Measurements from ENCODE around the gene SUPV3L1.
"Not testable (repeated sequence)": the region's sequence is repeated elsewhere in the genome, so short reads cannot be mapped to it uniquely, and the experiment has no call there.

Gene SUPV3L1

DNA sequence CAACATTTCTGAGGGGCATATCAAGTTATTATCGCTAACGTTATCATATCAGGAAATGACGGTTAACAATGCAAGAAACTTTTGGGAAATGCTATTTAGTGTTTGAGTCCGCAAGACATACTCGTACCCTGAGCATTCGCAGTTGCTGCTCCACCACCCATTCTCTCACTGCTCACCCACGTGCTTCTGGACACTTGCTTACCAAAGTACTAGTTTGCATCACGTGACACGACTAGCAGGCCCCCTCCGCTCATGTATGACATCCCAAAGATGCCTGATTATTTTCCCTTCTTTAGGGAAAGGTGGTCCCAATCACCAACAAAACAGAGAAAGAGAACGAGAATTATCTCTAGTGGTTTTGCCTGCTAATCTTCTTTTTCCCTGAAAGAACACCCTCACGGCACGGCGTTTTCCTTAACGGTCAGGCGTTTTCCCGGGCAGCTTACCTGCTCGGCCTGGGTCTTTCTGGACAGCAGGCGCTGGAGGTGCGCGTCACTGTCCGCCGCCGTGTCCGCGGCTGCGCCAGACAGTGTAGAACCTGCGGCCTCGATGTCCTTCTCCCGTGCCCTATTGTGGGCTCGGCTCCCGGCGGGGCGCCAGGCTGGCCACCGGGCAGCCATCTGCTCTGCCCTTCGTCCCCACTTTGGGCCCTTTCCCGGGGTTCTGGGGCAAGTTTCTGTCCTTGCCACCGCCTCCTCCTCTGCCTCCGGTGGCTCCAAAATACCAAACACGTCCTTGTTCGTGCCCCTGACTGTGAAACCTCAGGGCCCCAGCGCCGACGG, at the start of gene SUPV3L1:
Gene SUPV3L1 (plus strand): TSS at position 492 of the 782 bp plus-strand sequence. CDS start 58 bp downstream, at position 550.
- DNase-seq (ENCODE audit: low spot score): peak; percentile 95

DNA sequence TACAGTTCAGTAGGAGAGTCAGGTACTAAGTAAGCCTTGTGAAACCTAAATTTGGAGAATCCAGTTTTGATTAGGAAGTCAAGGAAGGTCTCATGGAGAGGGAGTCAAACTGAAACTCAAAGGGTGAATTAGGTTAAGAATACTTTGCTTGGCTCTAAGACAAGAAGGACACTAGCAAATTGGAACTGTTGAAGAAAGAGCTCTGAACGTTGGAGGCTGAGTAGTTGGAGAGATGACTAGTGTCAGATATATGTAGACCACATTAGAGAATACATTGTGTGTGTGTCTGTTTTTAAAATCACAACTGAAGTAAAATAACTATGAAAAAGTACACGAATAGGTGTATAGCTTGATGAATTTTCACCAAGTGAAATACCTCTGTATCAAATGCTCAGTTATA, 49.8 kb upstream of the SUPV3L1 start:
- DNase-seq (ENCODE audit: low spot score): no peak

GRCh38 chr10:69139961-69140360, 40.1 kb upstream of the SUPV3L1 start:
- no peak for DNase-seq (ENCODE audit: low spot score)

DNA sequence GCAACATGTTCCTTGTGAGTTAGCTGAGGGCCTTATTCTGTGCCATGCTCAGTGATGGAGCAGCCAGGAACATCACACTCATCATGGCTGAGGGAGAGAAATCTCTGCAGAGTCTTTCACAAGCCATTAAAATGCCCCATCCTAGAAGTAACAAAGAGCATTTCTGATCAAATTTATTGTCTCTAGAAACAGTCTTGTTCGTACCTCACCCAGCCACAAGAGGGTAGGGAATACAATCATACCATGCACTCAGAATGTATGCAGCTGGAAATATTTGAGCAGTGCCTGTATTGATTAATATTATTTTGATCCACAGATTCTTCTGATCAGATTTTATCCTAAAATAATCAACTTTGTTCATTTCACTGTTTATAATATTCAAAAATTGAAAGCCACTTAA, 38.7 kb upstream of the SUPV3L1 start:
- no peak for DNase-seq (ENCODE audit: low spot score)

- DNase-seq (ENCODE audit: low spot score): not testable (repeated sequence)
Measured at GRCh38 chr10:69142074-69142473, 38.0 kb upstream of the SUPV3L1 start.

DNA sequence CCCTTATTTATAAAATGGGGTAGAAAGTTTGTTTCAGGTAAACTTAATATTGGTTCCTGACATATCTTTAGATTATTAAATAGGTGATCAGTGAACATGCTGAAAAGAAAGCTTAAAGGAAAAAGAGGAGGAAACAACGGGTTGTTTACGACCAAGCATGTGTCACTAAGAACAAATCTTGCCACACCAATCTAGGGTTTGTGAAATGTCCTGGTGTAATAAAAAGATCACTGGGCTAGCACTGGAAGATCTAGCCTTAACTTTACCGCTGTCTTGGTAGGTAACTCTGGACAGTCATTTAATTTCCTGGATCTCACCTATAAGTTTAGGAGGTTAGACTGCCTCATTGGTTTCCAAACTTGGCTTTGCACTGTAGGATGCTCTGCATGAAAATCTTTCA, 37.1 kb upstream of the SUPV3L1 start:
- no peak for DNase-seq (ENCODE audit: low spot score)

GRCh38 chr10:69145329-69145728, 34.7 kb upstream of the SUPV3L1 start:
- DNase-seq (ENCODE audit: low spot score): no peak

DNA sequence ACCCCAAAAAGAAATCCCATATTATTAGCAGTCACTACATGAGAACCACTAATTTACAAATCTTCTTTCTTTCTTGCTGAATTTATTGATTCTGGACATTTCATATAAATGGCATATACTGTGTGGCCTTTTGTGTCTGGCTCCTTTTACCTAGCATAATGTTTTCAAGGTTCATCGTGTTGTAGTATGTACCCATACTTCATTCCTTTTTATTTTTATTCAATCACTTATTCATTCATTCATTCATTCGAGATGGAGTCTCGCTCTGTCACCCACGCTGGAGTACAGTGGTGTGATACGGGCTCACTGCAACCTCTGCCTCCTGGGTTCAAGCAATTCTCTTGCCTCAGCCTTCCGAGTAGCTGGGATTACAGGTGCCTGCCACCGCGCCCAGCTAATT, 34.2 kb upstream of the SUPV3L1 start:
- DNase-seq (ENCODE audit: low spot score): no peak

DNA sequence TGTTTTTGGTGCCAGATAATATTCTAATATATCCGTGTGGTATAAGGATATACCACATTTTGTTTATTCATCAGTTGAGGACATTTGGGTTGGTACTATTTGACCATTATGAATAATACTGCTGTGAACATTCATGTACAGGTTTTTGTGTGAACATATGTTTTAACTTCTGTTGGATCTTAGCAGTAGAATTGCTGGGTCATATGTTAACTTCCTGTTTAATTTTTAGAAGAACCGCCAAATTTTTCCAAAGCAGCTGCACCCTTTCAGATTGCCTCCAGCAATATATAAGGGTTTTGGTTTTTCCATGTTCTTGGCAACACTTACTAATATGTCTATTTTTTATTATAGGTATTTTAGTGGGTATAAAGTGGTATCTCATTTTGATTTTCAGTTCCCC, 33.3 kb upstream of the SUPV3L1 start:
- DNase-seq (ENCODE audit: low spot score): no peak

- DNase-seq (ENCODE audit: low spot score): no peak
Measured at GRCh38 chr10:69151984-69152383, 28.1 kb upstream of the SUPV3L1 start.

DNA sequence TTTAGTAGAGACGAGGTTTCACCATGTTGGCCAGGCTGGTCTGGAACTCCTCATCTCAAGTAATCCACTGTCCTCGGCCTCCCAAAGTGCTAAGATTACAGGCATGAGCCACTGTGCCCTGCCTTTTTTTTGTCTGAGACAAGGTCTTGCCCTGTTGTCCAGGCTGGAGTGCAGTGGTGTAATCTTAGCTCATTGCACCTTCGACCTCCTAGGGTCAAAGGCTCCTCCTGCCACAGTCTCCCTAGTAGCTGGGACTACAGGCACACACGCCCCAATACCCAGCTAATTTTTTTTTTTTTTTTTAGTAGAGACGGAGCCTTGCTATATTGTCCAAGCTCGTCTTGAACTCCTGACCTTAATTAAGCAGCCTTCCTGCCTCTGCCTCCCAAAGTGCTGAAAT, 26.8 kb upstream of the SUPV3L1 start:
- no peak for DNase-seq (ENCODE audit: low spot score)

GRCh38 chr10:69160809-69161241, 19.2 kb upstream of the SUPV3L1 start:
- no peak for DNase-seq (ENCODE audit: low spot score)

- DNase-seq (ENCODE audit: low spot score): no peak
Measured at GRCh38 chr10:69168493-69168892, 11.5 kb upstream of the SUPV3L1 start.

DNA sequence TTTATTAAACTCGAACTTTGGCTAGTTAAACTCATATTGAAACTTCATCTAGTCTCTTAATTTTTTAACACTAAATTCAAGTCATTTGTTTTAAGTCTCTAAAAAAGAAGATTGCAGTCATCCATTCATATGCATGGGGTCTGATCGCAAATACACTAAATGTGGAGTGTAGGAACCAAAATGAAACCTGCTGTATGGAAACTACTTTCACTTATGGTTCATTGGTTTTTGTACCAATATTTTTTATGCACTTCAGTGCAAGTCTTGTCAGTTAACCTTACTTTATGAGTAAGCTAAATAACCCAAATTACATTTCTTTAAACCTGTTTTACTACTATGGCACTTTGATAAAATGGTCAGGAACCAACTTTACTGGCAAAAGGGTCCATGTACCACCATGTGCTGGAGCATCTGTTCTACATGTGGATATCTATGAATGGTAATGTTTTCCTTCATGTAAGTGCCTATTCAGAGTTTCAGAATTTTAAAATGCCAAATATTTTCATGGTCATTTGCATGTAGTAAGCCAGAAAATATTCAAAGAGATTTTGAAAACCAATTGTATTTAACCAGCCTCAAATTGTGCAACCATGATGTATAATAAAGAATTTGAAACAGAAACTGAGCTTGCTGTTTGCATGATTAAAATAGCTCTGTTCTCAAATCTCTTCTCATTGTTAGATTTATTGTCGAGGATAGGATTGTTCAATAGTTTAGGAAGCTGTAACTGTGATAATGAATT, 7.6 kb upstream of the SUPV3L1 start:
- DNase-seq (ENCODE audit: low spot score): no peak

GRCh38 chr10:69175326-69175725, 4.7 kb upstream of the SUPV3L1 start:
- not testable (repeated sequence) for DNase-seq (ENCODE audit: low spot score)

GRCh38 chr10:69176823-69177222, 3.2 kb upstream of the SUPV3L1 start:
- DNase-seq (ENCODE audit: low spot score): no peak

DNA sequence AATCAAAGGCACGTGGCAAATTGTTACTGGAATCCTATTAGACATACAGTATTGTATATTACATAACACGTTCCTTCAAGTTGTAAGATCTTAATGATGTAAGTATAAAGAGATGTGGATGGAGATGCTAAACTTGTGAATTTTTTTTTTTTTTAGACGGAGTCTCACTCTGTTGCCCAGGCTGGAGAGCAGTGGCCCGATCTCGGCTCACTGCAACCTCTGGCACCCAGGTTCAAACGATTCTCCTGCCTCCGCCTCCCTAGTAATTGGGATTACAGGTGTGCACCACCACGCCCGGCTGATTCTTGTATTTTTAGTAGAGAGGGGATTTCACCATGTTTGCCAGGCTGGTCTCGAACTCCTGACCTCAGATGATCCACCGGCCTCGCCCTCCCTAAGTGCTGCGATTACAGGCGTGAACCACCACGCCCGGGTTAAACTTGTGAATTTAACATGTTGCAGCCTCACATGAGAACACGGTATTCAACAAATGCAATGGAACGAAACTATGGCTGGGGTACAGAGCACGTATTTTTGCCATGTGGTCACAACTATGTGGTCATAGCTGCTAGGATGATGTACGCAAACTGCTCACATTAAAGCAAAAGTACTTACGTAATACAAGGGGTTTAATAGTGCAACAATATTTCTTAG, 818 bp upstream of the SUPV3L1 start:
- no peak for DNase-seq (ENCODE audit: low spot score)

DNA sequence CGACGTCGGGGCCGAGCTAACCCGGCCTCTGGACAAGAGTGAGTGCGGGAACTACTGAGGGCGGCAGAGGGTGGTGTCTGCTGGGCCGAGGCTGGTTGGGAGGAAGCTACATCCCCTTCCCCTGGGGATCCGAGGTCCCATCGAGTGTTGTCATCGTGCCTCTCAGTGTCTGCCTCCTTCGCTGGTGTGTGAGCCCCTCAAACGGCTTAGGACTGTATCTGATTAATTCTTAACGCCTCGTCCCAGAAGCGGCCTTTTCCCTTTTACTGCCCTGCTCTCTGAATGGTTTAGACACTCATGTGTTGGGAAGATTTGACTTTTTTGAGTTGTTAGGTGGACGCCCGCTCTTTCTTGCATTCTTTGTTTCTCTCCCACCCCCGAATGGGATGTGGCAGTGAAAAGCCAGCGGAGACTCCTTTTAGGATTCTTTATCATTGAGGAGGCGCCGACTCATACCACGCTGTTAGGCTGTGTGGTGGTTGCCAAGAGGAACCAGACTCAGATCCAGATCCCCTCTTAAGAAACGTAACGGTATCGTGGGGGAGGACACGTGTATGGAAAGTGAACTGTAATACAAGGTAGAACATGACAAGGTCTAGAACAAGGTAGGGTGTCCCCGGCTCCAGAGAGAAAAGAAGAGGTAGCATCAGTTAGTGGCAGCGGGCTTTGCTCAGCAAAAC, 631 bp downstream of the SUPV3L1 start:
- DNase-seq (ENCODE audit: low spot score): no peak

DNA sequence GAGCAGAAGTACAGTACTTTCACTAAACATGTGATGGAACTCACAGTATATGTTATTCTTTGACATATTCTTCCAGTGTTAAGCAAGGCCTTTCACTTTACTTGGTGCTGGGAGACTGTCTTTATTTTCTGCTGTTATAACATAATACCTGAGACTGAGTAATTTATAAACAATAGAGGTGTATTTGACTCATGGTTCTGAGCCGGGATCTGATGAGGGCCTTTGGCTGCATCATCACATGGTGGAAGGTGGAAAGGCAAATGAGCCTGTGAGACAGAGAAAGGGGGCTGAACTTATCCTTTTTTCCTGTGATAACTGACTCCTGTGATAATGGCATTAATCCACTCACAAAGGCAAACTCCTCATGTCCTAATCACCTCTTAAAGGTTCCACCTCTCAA, 1.4 kb downstream of the SUPV3L1 start:
- DNase-seq (ENCODE audit: low spot score): no peak

DNA sequence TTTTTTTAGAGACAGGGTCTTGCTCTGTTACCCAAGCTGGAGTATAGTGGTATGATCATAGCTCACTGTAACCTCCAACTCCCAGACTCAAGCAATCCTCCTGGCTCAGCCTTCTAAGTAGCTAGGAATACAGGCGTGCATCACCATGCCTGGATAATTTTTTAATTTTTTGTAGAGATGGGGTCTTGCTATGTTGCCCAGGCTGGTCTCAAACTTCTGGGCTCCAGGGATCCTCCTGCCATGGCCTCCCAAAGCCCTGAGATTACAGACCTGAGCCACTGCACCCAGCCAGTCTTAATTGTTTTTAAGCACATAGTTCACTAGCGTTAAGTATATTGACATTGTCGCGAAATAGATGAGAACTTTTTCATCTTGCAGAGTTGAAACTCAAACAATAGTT, 2.0 kb downstream of the SUPV3L1 start:
- no peak for DNase-seq (ENCODE audit: low spot score)

DNA sequence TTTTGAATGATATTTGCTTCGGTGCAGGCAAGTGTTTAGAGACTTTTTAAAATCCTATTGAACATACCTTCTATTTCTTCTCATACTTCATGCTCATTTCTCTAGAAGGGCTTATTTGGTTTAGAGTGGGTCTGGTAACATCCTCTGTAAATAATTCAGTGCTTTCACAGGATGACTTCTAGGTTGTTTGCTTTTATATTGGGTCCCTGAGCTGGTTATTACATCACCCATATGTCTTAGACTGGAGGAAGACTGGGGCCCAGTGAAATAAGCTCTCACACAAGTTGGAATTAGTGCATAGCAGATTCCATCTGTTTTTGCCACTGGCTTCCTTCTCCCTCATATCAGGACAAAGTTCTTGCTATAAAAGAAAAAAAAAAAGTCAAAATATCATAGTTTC, 6.5 kb downstream of the SUPV3L1 start:
- no peak for DNase-seq (ENCODE audit: low spot score)

DNA sequence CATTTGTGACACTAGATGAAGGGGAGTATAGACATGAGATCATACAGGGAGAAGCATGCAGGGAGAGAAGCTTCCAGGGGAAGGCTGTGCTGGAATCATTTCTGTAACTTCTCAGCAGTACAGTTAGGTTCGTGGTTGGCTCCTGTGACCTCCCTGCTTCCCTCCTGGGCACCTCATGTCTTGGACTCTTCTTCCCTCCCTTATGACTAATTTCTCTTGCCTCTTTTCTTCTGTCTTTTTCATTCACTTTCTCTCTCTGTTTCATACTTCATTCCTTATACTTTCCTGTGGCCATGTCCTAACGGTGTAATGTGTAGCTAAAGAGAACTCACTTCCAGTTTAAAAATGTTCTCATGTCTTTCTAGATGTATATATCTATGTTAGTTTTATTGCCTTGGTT, 21.0 kb downstream of the SUPV3L1 start:
- DNase-seq (ENCODE audit: low spot score): no peak
